K562 (cell line): ENCODE data around the gene FUT6. TPM values are rescaled to one million over a fixed set of nuclear protein-coding genes. Genes with fewer than 3 reads are reported as not detected.
A peak's percentile ranks its signal among the peaks of the same experiment; 100 is the strongest.

Experiments used
- ATAC-seq: fragments of 200-7000 bp; cut with Tn5 transposase; 3 replicates; pipeline ENCODE4 v1.9.1; 2020; ENCODE audit warnings: moderate library complexity
- BruUV-seq: library from RNA; stranded (reverse); fragments of 400-500 nt; replicated peaks from 2 replicates; lab custom pipeline; 2021; lab: Mats Ljungman, UMichigan
- CTCF ChIA-PET: fragments of 300-600 bp; formaldehyde crosslinking; extraction: SDS; loops from one replicate; lab custom pipeline; 2021; ENCODE audit warnings: low intra/inter-chr PET ratio; lab: Yijun Ruan, JAX
- POLR2A ChIA-PET: fragments of 300-600, 350-650 bp; sonication (Branson Sonifier 250); formaldehyde crosslinking; extraction: SDS; loops from one replicate; lab custom pipeline; 2021; ENCODE audit warnings: antibody characterized with exemption, inconsistent platforms; lab: Yijun Ruan, JAX
- DNase-seq, 4 experiments: peaks; one replicate each; pipeline versions ENCODE4 v3.0.0 to v3.0.0-alpha.2; 2011 to 2018; ENCODE audit warnings: low spot score in 3 of 4, mixed read lengths in 3 of 4; ENCODE audit errors: extremely low read depth in 1 of 4
- FAIRE-seq: peaks from 2 replicates; lab custom pipeline; 2011; peaks lifted over from hg19 to GRCh38; lab: Jason Lieb, UNC
- H2AFZ ChIP-seq: 2 replicates; pipeline ENCODE4 v1.6.0; 2011; ENCODE audit warnings: low read depth, low read length, control low read depth, inconsistent platforms
- H3K27ac ChIP-seq: fragments of 200-600 bp; 3 replicates; pipeline ENCODE4 v1.8.0; 2011; ENCODE audit warnings: low read depth, mild to moderate bottlenecking, control low read depth, inconsistent platforms, low read length, moderate library complexity, mixed read lengths; ENCODE audit errors: extremely low read depth
- H3K27me3 ChIP-seq, 2 experiments: fragments of 300-600 bp in 1 of 2; 2 replicates in 1 of 2; 3 replicates in 1 of 2; pipeline versions ENCODE4 v1.6.0 to v1.8.0; 2011; ENCODE audit warnings: inconsistent platforms in 2 of 2, low read length in 2 of 2, mild to moderate bottlenecking in 1 of 2, mixed read lengths in 1 of 2, moderate library complexity in 1 of 2; ENCODE audit not compliant: control insufficient read depth in 2 of 2, insufficient read depth in 2 of 2
- H3K36me3 ChIP-seq: fragments of 300-600 bp; 3 replicates; pipeline ENCODE4 v1.8.0; 2011; ENCODE audit warnings: mild to moderate bottlenecking, low read length, inconsistent platforms; ENCODE audit not compliant: control insufficient read depth, insufficient read depth
- H3K4me1 ChIP-seq, 2 experiments: fragments of 200-600 bp in 1 of 2; replicated peaks in 1 of 2; 2 replicates in 1 of 2; 3 replicates in 1 of 2; pipeline versions ENCODE4 v1.5.1 to v1.8.0; 2011; ENCODE audit warnings: inconsistent platforms in 2 of 2, low read length in 2 of 2, mild to moderate bottlenecking in 1 of 2, mixed read lengths in 1 of 2, moderate library complexity in 1 of 2; ENCODE audit not compliant: control insufficient read depth in 2 of 2, insufficient read depth in 2 of 2
- H3K4me2 ChIP-seq: 2 replicates; pipeline ENCODE4 v1.6.1; 2011; ENCODE audit warnings: low read length, control low read depth, inconsistent platforms, mixed read lengths; ENCODE audit not compliant: insufficient read depth
- H3K4me3 ChIP-seq: fragments of 200-600 bp; sonication (generic), shearing (Covaris generic); 2 replicates; pipeline ENCODE4 v1.5.1; 2016; ENCODE audit warnings: control low read depth, inconsistent platforms
- H3K79me2 ChIP-seq: fragments of 200-600 bp; 3 replicates; pipeline ENCODE4 v1.8.0; 2011; ENCODE audit warnings: low read length, inconsistent platforms; ENCODE audit not compliant: control insufficient read depth, insufficient read depth
- H3K9ac ChIP-seq, 2 experiments: 2 replicates each; pipeline versions ENCODE4 v1.6.0 to v1.6.1; 2011; ENCODE audit warnings: low read depth in 2 of 2, low read length in 2 of 2, control low read depth in 1 of 2, inconsistent platforms in 1 of 2, mild to moderate bottlenecking in 1 of 2, mixed read lengths in 1 of 2; ENCODE audit not compliant: insufficient read depth in 1 of 2
- H3K9me1 ChIP-seq: one replicate; pipeline ENCODE4 v1.6.0; 2011; ENCODE audit warnings: inconsistent platforms, mild to moderate bottlenecking, low read length, moderate library complexity; ENCODE audit not compliant: control insufficient read depth, insufficient read depth
- H3K9me3 ChIP-seq: replicated peaks from 2 replicates; pipeline ENCODE4 v1.5.1; 2011; ENCODE audit warnings: low read depth, low read length, inconsistent platforms; ENCODE audit not compliant: control insufficient read depth, insufficient read depth
- H4K20me1 ChIP-seq: replicated peaks from 2 replicates; pipeline ENCODE4 v1.6.1; 2011; ENCODE audit warnings: low read length, inconsistent platforms, mixed read lengths; ENCODE audit not compliant: control insufficient read depth, insufficient read depth
- NR3C1 ChIP-seq: sonication (generic); formaldehyde crosslinking; IDR thresholded peaks from 2 replicates; pipeline ENCODE4 v1.8.1; 2022; ENCODE audit warnings: missing genetic modification reagents
- POLR2G ChIP-seq: fragments of 200-400 bp; formaldehyde crosslinking; IDR thresholded peaks from 2 replicates; pipeline ENCODE4 v1.6.1; 2017; ENCODE audit warnings: low read depth, mild to moderate bottlenecking, antibody characterized with exemption, low read length, moderate library complexity
- RBFOX2 ChIP-seq: fragments of 200-400 bp; formaldehyde crosslinking; IDR thresholded peaks from 2 replicates; pipeline ENCODE4 v1.6.1; 2017; ENCODE audit warnings: low read depth, mild to moderate bottlenecking, low read length, moderate library complexity
- RBM22 ChIP-seq: fragments of 200-400 bp; formaldehyde crosslinking; IDR thresholded peaks from 2 replicates; pipeline ENCODE4 v1.6.1; 2018; ENCODE audit warnings: low read length, low read depth; ENCODE audit not compliant: poor library complexity, severe bottlenecking
- WGBS: fragments of 100-300 bp; shearing (Covaris generic); methylation state at CpG from one replicate; pipeline ENCODE4 v1.1.6; 2016; ENCODE audit warnings: low coverage, mixed read lengths; ENCODE audit not compliant: insufficient coverage; ENCODE audit errors: missing lambda C conversion rate; 5-methylcytosine and 5-hydroxymethylcytosine counted together
- in situ Hi-C: fragments of 300-500 bp; cut with MboI; formaldehyde crosslinking; loops from 4 replicates; pipeline ENCODE4 v1.15.0; 2018; ENCODE audit warnings: inconsistent platforms, mixed read lengths
- intact Hi-C: fragments of 100-400 bp; cut with micrococcal nuclease; formaldehyde crosslinking; loops from 2 replicates; pipeline ENCODE4 v1.14.2; 2022
- polyA plus RNA-seq, 8 experiments: library from polyadenylated mRNA; depleted of rRNA in 4 of 8; stranded (reverse) in 5 of 8; unstranded in 3 of 8; fragments of >200 nt; fragmentation: Nextera tagmentation in 2 of 8; fragmentation: Illumina TruSeq in 1 of 8; extraction: Ambion mirVana in 2 of 8; extraction: Trizol in 1 of 8; gene quantifications; 2 replicates each; pipeline versions ENCODE4 v1.2.1 to v1.2.3, GENCODE V29; 2011 to 2014; ENCODE audit warnings: inconsistent platforms in 1 of 8, missing spikeins in 1 of 8
- total RNA-seq, 7 experiments: library from RNA; depleted of rRNA in 6 of 7; stranded (reverse); fragments of >200 nt in 6 of 7; fragmentation: Illumina TruSeq in 2 of 7; extraction: Trizol in 2 of 7; gene quantifications; 2 replicates each; pipeline versions ENCODE4 v1.2.1 to v1.2.3, GENCODE V29; 2011 to 2021; ENCODE audit warnings: low replicate concordance in 1 of 7
- TF ChIP-seq, protein P1 (sequence below): fragments of 250-450 bp; sonication (Bioruptor Pico); IDR thresholded peaks from 2 replicates; pipeline ENCODE4 v1.4.0; 2020; ENCODE audit warnings: mild to moderate bottlenecking, moderate library complexity
- TF ChIP-seq, protein P2 (sequence below): sonication (generic); formaldehyde crosslinking; IDR thresholded peaks from 2 replicates; pipeline ENCODE4 v1.8.0; 2022; ENCODE audit warnings: mild to moderate bottlenecking, low read depth, missing genetic modification reagents
- TF ChIP-seq, protein P3 (sequence below): sonication (generic); formaldehyde crosslinking; IDR thresholded peaks from 2 replicates; pipeline ENCODE4 v1.8.1; 2023; ENCODE audit warnings: mild to moderate bottlenecking, missing genetic modification reagents
- TF ChIP-seq, protein P4 (sequence below): sonication (generic); formaldehyde crosslinking; IDR thresholded peaks from 2 replicates; pipeline ENCODE4 v1.9.0; 2022; ENCODE audit warnings: mild to moderate bottlenecking, missing genetic modification reagents

Gene FUT6
- total and polyA plus RNA-seq, 9 of the 15 experiments (the other 6 are each of a cell fraction or from before 2014, with no cell fraction given), result 0.04 TPM; not detected in 8

DNA sequence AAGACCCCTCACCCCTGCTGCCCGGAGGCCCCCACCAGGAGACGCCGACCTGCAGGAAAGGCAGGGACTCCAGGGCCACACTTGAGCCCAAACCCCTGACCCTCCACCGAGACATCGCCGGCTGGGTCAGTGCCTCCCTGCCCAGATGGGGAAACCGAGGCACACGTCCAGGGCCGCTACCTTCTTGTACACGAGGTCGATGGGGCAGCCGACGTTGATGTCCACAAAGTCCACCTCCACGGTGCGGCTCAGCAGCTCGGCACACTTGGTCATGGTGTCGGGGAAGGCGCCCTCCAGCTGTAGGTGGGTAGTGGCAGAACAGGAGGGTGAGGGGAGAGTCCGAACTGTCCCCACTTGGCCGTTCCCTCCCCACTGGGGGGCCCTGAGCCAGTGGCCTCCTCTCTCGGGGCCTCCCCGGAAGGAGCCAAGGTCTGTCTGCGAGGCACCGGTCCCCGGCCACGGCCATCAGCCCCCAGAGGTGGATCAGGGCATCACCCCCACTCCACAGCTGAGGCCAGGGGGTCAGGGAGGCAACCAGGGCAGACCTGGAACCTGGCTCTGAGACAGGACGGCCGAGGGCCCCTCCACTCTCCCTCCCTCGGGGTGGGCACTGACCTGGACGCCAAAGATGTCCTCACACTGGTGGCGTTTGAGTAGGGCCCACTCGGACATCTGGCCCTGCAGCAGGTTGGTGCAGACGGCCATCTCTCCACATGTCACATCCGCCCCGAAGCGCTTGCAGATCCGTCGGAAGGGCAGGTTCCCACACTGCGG lies 51.9 kb downstream of the FUT6 start:
- Histone ChIP-seq H2AFZ (no peak overlapping the region), H3K79me2 (peaks cover 21% of the 10 kb centered on the region), H3K27me3 (no peaks in the 10 kb centered on the region), H4K20me1 (0 out of 2 replicates have a peak, but pooled peaks cover 10% of the 10 kb centered on the region), H3K4me1 (peaks cover 2 to 63% of the 10 kb centered on the region in 2 experiments; a peak in 2 of 5 replicates), H3K27ac (no peak overlapping the region), H3K9me1 (no peaks in the 10 kb centered on the region), H3K9me3 (no peaks in the 10 kb centered on the region), H3K9ac (peak overlapping the region in 1 of 2 experiments; percentile 52; a peak in 1 of 4 replicates), H3K4me3 (no peak overlapping the region), H3K36me3 (peaks cover 68% of the 10 kb centered on the region), H3K4me2 (no peak overlapping the region)
- CTCF ChIA-PET, result no interaction called here
- in situ Hi-C loops, result no loop called here
- BruUV-seq, result no TSS peak
- POLR2A ChIA-PET, result interaction anchor here (0.8 kb wide), 1 partner anchor 67 kb away, joined by 5 read pairs; the partner anchor contains the start of gene CATSPERD
- ATAC-seq, result no peak
- TF ChIP-seq, protein P1, sequence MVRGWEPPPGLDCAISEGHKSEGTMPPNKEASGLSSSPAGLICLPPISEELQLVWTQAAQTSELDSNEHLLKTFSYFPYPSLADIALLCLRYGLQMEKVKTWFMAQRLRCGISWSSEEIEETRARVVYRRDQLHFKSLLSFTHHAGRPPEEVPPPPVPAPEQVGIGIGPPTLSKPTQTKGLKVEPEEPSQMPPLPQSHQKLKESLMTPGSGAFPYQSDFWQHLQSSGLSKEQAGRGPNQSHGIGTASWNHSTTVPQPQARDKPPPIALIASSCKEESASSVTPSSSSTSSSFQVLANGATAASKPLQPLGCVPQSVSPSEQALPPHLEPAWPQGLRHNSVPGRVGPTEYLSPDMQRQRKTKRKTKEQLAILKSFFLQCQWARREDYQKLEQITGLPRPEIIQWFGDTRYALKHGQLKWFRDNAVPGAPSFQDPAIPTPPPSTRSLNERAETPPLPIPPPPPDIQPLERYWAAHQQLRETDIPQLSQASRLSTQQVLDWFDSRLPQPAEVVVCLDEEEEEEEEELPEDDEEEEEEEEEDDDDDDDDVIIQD (CRISPR knock-in tag), result no peak
- peak; percentile 81 for TF ChIP-seq RBFOX2
- peak; percentile 6 for TF ChIP-seq RBM22
- TF ChIP-seq, protein P2, sequence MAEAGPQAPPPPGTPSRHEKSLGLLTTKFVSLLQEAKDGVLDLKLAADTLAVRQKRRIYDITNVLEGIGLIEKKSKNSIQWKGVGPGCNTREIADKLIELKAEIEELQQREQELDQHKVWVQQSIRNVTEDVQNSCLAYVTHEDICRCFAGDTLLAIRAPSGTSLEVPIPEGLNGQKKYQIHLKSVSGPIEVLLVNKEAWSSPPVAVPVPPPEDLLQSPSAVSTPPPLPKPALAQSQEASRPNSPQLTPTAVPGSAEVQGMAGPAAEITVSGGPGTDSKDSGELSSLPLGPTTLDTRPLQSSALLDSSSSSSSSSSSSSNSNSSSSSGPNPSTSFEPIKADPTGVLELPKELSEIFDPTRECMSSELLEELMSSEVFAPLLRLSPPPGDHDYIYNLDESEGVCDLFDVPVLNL (CRISPR knock-in tag), result no peak
- TF ChIP-seq, protein P3, sequence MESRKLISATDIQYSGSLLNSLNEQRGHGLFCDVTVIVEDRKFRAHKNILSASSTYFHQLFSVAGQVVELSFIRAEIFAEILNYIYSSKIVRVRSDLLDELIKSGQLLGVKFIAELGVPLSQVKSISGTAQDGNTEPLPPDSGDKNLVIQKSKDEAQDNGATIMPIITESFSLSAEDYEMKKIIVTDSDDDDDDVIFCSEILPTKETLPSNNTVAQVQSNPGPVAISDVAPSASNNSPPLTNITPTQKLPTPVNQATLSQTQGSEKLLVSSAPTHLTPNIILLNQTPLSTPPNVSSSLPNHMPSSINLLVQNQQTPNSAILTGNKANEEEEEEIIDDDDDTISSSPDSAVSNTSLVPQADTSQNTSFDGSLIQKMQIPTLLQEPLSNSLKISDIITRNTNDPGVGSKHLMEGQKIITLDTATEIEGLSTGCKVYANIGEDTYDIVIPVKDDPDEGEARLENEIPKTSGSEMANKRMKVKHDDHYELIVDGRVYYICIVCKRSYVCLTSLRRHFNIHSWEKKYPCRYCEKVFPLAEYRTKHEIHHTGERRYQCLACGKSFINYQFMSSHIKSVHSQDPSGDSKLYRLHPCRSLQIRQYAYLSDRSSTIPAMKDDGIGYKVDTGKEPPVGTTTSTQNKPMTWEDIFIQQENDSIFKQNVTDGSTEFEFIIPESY, result 0 out of 2 replicates have a peak, but pooled peaks have one; percentile 34
- TF ChIP-seq, protein P4, sequence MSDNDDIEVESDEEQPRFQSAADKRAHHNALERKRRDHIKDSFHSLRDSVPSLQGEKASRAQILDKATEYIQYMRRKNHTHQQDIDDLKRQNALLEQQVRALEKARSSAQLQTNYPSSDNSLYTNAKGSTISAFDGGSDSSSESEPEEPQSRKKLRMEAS, result 0 out of 2 replicates have a peak, but pooled peaks have one; percentile 29
- 0 out of 2 replicates have a peak, but pooled peaks have one; percentile 40 for TF ChIP-seq NR3C1 (CRISPR knock-in tag)
- TF ChIP-seq POLR2G, result peak; percentile 74
- no peak for DNase-seq
- 94% methylated on average over 19 of the region's 39 CpGs for WGBS
- FAIRE-seq, result no peak
- intact Hi-C loops, result no loop called here
